NCI-H1105 (cell line): ENCODE results near the gene SDC4.
A peak's percentile ranks its signal among the peaks of the same experiment; 100 is the strongest.

ENCODE experiments used
- DNase-seq: peaks from one replicate; lab custom pipeline; 2025; lab: John Stamatoyannopoulos, UW

The SDC4 gene

DNA sequence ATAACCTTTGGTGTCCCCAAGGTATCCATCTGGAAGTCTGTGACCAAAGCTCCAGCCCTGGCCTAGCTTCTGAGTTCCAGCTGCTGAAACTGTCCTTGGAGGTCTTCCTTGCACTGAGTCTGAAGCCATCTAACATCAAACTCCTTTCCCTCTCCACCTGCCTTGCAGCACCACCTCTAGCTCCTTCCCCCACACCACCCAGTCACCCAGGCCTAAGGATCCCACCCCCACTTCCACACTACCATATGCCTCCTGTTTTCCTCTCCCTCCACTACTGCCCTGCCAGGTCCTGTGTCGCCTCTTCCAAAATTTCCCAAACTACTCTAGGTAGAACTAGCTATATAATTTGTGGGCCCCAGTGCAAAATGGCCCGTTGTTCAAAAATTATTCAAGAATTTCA, 29.3 kb downstream of the SDC4 start:
- DNase-seq = no peak

DNA sequence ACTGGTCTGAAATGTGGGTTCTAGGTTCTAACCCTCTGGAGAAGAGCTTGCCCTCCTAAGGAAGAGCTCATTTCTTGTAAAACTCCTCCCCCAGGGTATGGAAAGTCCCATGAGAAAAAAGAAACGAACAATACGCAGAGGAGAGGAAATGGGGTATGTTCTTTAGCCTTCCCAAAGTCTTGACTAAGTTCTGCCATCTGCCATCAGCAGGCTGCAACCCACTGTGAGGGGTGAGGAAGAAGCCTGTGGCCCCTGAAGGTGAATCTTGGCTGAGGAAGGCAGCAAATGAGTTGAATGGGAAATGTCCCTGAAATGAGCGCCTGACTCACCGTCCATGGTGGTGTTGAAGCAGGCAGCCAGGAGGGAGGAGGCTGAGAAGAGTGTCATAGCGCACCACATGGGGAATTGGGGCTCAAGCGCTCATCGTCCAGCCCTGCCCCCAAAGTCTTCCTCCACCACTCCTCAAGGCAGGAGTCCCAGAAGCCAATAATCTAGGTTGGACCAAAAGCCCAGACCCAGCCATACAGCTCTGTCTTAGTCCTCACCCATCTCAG, 29.8 kb downstream of the SDC4 start:
- DNase-seq = no peak

DNA sequence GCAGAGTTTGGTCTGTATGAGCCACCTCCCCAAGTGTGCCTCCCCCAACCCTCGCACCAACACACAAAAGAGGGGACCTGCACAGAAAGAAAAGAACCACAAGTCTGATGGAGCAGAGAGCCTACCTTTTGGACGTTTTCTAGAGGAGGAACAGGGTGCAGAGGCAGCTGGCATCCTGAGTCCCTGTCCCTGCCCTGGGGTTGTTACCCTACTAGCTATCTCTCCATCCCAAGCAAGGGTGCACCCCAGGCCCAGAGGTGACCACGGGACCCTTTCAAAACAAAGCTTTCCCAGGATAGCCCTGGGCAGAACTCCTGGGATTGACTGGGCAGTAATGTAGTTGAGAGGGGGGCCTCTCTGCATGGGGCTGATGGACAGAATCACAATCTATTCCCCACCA, 30.4 kb downstream of the SDC4 start:
- no peak for DNase-seq

DNA sequence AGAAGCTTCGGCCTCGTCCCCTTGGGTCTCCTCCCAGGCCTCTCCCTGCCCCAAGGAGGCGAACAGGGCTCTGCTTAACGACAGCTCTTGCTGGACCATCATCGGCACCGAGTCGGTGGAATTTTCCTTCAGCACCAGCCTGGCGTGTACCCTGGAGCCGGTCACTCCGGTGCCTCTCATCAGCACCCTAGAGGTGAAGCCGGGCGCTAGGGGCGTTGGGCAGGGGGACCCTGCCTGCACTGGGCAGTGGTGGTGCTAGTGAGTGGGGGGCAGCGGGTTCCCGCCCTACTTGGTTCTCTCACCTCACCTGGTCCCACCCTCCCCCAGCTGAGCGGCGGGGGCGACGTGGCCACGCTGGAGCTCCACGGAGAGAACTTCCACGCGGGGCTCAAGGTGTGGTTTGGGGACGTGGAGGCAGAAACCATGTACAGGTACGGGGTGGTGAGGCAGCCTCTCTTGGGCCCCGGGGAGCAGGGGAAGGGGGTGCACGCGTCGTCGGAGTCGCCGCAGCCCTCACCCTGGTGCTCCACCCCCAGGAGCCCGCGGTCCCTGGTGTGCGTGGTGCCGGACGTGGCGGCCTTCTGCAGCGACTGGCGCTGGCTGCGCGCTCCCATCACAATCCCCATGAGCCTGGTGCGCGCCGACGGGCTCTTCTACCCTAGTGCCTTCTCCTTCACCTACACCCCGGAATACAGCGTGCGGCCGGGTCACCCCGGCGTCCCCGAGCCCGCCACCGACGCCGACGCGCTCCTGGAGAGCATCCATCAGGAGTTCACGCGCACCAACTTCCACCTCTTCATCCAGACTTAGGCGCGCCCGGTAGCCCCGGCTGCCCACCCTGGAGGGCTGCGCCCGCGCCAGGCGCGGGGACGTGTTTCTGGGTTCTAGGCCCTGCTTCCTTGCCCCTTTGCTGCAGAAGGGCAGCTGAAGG, 31.8 kb downstream of the SDC4 start:
- DNase-seq = no peak

DNA sequence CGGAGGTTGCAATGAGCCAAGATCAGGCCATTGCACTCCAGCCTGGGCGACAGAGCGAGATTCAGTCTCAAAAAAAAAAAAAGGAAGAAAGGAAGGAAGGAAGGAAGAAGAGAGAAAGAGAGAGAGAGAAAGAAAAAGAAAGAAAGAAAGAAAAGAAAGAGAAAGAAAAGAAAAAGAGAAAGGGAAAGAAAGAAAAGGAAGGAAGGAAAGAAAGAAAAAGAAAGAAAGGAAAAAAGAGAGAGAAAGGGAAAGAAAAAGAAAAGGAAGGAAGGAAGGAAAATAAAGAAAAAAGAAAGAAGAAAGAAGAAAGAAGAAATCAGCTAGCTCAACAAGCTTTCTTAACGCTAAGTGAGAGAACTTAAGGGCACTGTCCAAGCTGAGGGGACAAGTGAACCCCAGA, 32.6 kb downstream of the SDC4 start:
- DNase-seq = no peak

DNA sequence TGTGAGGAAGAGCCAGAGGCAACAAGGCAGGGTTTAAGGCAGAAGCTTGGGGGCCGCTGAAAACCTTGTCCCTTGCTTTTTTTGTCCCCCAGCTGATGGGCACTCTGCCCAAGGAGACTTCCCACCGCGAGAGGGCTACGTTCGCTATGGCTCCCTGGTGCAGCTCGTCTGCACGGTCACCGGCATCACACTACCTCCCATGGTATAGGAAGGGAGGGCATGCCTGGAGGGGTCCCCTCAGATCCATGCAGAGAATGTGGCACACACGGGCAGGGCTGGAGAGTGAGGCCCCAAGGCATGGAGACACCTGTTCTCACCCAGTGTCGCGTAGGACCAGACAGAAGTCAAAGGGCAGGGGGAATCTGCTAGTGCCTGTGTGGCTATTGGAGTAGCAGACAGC, 34.3 kb downstream of the SDC4 start:
- no peak for DNase-seq

DNA sequence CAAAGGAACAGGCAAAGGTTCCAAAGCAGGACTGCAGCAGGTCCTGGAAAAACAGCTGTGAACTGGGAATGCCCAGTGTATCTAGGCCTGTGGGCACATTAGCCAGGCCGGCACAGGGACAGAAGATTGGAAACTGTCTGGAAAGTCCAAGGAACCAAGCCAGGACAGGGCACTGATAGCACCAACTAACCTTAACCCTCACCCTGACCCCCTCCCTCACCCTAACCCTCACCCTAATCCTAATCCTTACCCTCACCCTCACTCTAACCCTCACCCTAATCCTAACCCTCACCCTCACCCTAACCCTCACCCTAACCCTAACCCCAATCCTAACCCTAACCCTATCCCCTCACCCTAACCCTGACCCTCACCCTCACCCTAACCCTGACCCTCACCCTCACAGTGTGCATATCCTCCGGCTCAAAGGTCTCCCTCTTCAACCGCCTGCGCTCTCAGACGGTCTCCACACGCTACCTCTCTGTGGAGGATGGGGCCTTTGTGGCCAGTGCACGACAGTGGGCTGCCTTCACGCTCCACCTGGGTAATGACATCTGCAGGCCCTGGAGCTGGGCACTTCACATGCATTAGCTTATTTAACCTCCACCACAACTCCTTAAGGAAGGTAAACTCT, 35.0 kb downstream of the SDC4 start:
- no peak for DNase-seq

DNA sequence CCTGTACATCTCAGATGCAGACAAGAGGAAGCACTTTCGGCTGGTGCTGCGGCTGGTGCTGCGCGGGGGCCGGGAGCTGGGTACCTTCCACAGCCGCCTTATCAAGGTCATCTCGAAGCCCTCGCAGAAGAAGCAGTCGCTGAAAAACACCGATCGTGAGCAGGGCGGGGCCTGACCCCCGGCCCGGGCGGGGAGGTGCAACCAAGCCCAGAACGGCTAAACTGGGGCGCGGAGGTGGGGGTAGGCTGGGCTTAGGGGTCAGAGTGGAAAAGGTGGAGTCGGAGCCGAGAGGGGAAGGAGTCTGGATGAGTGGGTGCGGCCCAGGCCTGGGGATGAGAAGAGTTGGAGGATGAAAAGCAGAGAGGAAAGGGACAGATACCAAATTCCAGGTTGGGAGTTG, 36.0 kb downstream of the SDC4 start:
- DNase-seq = no peak

DNA sequence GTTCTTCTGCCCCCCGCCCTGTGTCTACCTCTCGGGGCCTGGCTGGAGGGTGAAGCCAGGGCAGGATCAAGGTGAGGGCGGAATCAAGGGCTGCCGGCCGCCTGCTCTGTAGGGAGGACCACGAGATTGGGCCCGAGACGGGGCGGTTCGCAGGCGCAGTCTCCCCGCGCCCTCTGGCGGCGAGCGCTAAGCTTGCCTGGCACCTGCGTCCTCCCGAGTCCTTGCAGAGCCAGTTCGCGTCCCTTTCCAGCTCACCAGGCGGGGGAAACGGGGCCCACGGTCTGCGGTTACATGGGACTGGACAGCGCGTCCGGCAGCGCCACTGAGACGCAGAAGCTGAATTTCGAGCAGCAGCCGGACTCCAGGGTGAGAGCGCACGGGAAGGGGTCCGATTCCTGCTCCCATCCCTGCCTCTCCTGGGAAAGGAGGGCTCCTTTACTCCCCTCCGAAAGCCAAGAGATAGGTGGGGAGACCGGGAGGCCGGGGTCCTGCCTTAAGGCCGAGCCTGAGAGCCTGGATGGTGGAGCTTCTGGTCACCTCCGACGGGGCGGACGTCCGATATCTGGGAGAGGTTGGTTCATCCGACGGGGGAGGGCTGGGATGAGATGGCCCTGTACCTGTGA, 36.5 kb downstream of the SDC4 start:
- no peak for DNase-seq

DNA sequence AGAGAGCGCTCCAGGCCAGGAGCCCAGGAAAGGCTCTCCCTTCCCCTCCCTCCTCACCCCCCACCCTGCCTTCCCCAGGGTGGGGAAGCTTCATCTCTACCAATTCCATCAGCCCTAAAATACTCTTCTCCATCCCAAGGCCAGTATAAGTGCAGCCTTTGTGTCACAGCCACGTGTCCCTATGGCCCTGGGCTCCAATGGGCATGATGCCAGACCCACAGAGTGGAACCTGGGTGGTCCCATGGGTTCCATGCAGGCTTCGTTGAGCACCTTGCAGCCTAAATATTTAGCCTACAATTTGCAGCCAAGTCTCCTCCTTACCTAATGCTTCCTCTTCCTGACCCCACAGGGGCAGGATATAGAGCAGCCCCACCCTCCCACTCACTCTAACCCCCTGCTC, 39.1 kb downstream of the SDC4 start:
- DNase-seq = no peak

DNA sequence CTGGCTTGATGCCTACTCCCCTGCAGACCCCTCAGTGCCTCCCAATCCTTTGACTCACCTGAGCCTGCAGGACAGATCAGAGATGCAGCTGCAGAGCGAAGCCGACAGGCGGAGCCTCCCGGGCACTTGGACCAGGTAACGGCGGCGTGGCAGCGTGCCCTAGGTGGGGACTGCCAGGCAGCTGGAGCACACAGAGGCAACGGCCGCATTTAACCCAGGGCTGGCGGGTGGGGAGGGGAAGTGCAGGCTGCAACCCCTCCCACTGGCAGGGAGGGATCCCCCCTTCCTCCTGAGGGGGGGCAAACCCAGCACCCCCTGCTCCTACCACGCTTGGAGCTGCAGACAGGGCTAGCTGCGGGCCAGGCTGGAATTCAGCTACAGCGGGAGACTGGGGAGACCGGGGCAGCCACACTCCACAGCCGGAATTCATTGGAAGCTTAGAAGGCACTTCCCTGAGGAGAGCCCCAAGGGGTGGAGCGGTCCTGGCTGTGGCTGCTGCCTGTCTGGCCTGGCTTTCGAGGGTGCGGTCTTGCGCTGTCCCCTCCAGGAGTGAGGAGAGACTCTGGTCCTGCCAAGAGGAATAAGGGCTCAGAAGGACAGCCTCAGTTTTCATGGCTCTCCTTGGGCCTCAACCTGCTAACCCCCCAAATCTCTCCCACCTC, 40.0 kb downstream of the SDC4 start, which contains the start of gene MATN4:
TSS of gene MATN4 (minus strand) at position 183 of the 662 bp plus-strand sequence. CDS start 2,717 bp downstream, outside the sequence.
- peak; percentile 70 for DNase-seq

DNA sequence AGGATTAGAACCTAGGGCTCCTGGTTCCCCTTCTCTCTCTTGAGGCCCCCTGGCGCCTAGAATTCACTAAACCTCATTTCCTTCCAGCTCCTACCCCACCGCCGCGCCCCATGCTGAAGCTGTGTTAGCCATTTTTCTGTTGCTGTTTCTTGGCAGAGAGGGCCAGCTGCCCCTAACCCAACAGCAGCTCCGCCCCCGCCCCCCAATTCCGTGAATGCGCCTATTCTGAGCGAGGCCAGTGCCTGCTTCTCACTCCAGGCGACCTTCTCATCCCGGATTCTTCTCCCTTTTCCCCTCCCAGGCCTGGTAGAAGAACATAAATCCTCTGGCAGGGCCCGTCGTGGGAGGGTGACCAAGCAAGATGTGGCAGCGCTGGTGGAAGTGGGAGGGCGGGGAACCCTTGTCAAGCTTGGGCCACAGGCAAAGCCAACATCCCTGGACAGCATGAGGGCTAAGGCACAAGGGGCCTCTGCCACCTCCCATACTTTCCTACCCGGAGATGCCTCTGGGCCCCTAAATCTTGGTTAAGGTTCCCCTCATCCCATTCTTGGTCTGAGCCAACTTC, 41.1 kb downstream of the SDC4 start:
- no peak for DNase-seq

DNA sequence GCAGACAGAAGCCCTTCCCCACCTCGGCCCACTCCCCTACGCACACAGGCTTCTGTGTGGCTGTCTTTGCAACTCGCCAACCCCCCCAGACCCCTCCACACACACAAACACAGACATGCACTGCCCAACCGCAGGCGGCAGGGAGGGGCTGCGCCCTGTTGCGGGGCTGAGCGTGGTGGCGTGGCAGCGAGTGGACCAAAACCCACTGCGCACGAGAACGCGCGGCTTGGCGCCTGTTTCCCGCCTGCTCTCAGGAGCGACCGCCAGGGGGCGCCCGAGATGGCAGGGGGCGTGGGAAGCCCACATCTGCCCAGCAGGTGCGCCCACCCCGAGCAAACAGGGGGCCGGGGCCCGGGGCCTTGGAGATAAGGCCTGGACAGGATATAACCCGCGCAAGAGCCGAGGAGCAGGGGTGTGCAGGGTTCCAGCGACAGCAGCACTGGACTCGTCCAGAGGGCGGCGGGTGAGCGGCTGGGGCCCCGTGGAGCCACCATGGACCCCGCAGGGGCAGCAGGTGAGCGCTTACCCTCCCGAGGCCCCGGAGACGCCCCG, 41.7 kb downstream of the SDC4 start, which contains the start of gene RBPJL:
TSS of gene RBPJL (plus strand) at position 410 of the 552 bp plus-strand sequence. CDS start at position 493, 83 bp downstream.
- no peak for DNase-seq

DNA sequence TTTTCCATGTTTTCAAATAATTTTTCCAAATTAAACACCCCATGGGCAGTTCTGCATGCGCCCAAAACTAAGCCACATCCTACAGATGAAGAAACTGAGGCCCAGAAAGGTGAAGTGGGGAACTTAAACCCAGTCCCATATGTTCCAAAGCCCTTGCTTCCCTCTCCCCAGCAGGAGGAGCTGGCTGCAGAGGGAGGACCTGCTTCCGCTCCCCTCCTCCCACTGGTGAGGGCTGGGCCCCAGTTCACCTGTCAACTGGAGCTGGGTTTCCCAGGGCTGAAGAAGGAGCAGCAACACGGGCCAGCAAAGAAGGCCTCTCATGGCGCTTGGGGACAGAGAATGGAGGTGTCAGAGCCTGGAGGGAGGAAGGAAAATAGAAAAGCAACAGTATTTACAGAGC, 43.0 kb downstream of the SDC4 start:
- DNase-seq = no peak

DNA sequence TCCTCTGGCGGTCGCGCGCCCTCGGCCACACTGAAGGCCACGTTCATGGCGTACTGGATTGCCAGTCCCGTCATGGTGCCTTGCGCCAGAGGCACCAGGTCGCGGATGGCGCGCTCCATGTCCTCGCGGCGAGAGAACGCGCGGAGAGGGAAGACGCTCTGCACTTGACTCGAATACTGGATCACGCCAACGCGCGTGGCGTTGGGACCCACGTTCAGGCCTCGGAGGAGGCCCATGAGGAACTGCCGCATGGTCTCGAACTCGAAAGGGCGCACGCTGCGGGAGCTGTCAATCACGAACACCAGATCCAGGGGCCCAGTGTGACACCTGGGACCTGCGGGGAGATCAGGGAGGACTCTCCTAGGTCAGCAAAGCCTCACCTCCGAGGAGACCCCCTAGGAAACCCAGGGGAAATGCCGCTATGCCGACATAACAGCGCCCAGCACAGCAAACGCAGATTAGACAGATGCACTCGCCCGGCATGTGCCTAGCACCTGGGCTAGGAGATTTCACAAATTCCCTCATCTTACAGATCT, 43.7 kb downstream of the SDC4 start:
- no peak for DNase-seq

DNA sequence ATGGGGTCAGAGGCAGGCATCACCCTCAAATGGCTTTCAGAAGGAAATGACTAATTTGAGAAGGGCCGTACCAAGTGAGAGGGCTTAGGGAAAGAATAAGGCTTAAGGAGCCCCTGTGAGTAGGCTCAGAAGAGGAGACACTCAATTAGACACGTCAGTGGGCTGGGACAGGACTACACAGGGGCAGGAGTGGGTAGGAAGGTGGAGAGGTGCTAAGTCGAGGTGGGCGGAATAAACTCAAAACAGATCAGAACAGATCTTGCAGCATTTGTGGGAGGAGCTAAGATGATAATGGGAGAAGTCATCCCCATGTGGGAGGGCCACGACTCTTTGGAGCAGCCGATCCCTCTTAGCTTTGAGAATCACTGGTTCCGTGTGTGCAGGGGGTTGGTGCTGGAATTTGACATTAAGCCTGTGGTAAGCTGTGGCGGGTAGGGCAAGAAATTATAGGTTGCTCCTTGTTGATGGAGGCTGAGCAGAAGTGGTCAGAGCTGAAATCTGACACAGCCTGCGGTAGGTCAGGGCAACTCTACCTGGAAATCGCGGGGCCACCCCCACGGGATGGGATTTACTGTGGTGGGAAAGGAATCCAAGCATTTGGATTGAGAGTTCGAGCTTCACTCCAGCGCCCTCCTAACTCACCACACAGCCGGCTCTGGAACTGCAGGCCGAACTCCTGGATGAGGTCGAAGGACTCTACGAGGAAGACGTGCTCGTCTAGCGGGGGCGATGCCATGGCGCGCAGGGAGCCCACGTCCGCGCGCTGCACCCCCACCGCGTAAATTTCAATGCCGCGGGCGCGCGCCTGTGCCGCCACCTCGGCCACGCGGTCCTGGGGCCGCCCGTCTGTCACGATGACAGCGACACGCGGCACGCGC, 44.4 kb downstream of the SDC4 start:
- no peak for DNase-seq

DNA sequence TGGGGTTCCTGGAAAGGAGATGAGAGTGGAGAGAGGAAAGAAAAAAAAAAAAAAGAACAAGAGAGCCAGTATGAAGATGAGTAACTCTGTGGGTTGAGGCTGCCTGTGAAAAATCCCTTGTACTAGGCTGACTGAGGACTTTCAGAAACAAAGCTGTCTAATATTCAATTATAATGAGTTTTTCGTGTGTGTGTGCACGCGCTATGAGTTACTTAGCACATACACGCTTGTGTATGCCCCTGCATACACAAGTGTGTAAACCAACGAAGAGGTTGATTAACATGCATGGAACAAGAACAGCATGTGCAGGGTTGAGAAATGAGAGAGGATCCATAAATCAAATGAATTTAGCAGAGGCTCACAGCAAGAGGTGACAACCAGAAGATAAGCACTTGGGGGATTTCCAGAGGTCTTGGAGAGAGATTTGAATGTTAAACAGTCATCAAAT, 46.4 kb downstream of the SDC4 start:
- DNase-seq = no peak

DNA sequence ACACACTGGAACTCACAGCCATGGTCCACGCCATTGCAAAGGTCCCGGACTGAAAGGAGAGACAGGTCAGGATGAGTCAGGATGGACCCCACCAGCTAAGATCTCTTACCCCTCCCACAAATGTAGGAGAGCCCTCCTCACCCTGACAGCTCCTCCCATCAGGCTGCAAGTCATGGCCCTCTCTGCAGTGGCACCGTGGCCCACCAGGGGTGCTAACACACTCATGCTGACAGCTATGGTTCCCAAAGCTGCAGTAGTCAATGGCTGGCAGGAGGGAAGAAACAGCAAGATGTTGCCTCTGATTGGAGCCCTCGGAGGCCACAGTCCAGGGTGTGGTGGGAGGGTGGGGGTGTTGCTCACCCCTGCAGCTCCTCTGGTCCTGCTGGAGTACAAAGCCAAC, 47.3 kb downstream of the SDC4 start:
- no peak for DNase-seq

DNA sequence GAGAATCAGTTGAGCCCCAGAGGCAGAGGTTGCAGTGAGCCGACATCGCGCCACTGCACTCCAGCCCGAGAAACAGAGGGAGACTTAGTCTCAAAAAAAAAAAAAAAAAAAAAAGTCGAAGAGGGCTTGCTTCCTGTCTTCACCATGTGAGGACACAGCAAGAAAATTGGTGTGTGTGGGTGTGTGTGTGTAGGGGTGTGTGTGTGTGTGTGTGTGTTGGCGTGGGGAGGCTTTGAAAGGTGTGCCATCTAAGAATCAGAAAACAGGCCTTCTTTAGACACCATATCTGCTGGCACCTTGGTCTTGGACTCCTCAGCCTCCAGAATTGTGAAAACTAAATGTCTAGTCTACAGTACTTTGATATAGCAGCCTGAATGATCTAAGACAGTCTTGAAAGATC, 48.4 kb downstream of the SDC4 start:
- DNase-seq = no peak
